Bronchial smooth muscle cell (primary cell): ENCODE results near the gene PRIM2. TPM values are rescaled to one million over a fixed set of nuclear protein-coding genes. Genes with fewer than 3 reads are reported as not detected.

Experiments used
- total RNA-seq: library from RNA; depleted of rRNA; stranded (reverse); fragments of >200 nt; gene quantifications from 2 replicates; pipeline ENCODE4 v1.2.1, GENCODE V29; 2014

The PRIM2 gene, protein sequence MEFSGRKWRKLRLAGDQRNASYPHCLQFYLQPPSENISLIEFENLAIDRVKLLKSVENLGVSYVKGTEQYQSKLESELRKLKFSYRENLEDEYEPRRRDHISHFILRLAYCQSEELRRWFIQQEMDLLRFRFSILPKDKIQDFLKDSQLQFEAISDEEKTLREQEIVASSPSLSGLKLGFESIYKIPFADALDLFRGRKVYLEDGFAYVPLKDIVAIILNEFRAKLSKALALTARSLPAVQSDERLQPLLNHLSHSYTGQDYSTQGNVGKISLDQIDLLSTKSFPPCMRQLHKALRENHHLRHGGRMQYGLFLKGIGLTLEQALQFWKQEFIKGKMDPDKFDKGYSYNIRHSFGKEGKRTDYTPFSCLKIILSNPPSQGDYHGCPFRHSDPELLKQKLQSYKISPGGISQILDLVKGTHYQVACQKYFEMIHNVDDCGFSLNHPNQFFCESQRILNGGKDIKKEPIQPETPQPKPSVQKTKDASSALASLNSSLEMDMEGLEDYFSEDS
- total RNA-seq, result 16.1 and 28.4 TPM in 2 replicates

DNA sequence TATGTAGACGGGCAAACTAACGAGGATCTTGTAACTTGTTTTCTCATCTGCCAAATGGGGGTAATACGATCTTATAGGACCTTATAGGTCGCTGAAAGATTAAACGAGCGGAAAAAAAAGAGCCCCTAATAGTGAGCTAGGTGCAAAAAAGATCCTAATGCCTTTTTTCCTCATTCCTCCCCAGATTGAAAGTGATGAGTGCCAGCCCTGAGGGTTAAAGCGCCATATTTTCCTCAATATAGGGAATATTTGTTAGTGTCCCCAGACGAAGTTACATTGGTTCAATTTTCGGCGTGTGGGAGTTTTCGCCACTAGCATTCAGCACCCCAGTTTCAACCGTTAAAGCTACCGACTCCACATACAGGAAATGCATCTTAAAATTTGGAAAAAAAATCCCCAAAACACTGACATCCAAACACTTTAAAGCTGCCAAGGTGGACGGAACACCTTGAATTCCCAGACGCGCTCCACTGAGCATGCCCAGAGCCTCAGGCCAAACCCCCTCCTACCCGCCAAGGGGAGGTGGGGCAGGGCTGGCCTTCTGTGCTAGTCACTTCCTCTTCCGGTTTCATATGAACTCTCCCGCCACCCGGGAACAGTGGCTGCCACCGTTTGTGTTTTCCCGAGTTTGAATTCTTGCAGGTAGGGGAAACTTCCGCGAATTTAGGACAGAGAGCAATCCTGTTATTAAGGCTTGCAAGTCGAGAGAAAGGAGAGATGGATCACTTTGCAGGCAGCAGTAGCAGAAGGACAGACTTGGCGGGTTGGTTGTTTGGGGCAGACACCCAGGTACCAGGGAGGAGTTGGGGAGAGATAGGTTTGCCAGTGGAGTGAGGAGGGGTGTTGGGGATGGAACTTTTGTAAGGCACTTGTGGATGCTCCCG is at the start of gene PRIM2:
PRIM2 (plus strand) TSS at position 571 of the 884 bp plus-strand sequence. CDS start 816 bp downstream, outside the sequence.

Other genes with a start within 250 kb of the PRIM2 start
- 54.1 and 55.0 TPM in 2 replicates for gene ZNF451, start 227.4 kb upstream of the PRIM2 start, total RNA-seq
- gene BAG2, start 145.3 kb upstream of the PRIM2 start, total RNA-seq, result 7.4 and 12.3 TPM in 2 replicates
- 24.7 and 31.6 TPM in 2 replicates for gene RAB23, start 95.3 kb upstream of the PRIM2 start, total RNA-seq